ENCODE data around the gene ST6GALNAC1. TPM values are rescaled to one million over a fixed set of nuclear protein-coding genes. Genes with fewer than 3 reads are reported as not detected.

Gene ST6GALNAC1
- total and polyA plus RNA-seq, 2 of the 4 experiments (the other 2 are of a cell fraction) = not detected

- 39% methylated on average over 3 of the region's 17 CpGs; no CpG with 5 or more reads in 1 of the 2 experiments for WGBS, 2 experiments (ENCODE audit: extremely low coverage in 2 of 2, insufficient read length in 1 of 2)
- H4K20me1 ChIP-seq (ENCODE audit: insufficient read depth, low read length) = no peaks in the 10 kb centered on the region
- H2AK9ac ChIP-seq (replicated peaks; ENCODE audit: low read depth, low read length, poor library complexity) = no peak overlapping the region
- H3K4me2 ChIP-seq (ENCODE audit: low read depth, low read length) = no peak overlapping the region
- BruUV-seq (replicated peaks) = no TSS peak
- ChIA-PET POLR2A (ENCODE audit: unreplicated experiment) (interaction anchor here (0.7 kb wide), 1 partner anchor 19 kb away, joined by 3 read pairs; no protein-coding TSS in a partner anchor), CTCF (no interaction called here)
- H3K36me3 ChIP-seq (ENCODE audit: control insufficient read depth, insufficient read depth, low read length) = no peaks in the 10 kb centered on the region
- H3K56ac ChIP-seq (ENCODE audit: extremely low read depth, insufficient read depth, low read length) = no peak overlapping the region
- no peak overlapping the region for H3K14ac ChIP-seq (replicated peaks; ENCODE audit: low read depth, low read length)
- in situ Hi-C loops (cut with MboI; ENCODE audit: low sequenced_read_pairs) = no loop called here
- no peak overlapping the region for H4K91ac ChIP-seq (ENCODE audit: insufficient read depth, low read depth, low read length)
- DNase-seq (no peak), ATAC-seq (ENCODE audit: low read depth) (no peak)
- H2AFZ ChIP-seq (replicated peaks; ENCODE audit: low read length, poor library complexity) = peak overlapping the region; percentile 72
- no peak overlapping the region for H4K5ac ChIP-seq (ENCODE audit: low read depth, low read length)
- H2BK15ac ChIP-seq (ENCODE audit: low read depth, low read length) = no peak overlapping the region
- no peaks in the 10 kb centered on the region; the same call in 1 of the 2 replicates for H3K4me1 ChIP-seq (ENCODE audit: control insufficient read depth, insufficient read depth, low read length)
- no peak overlapping the region for H3K23ac ChIP-seq (ENCODE audit: low read depth, low read length)
- no peak overlapping the region for H2BK5ac ChIP-seq (ENCODE audit: low read depth, low read length, poor library complexity, severe bottlenecking)
- H3K27ac ChIP-seq (ENCODE audit: insufficient read depth, low read length) = no peak overlapping the region
- H3K4ac ChIP-seq (ENCODE audit: low read depth, low read length) = no peak overlapping the region
- H3K18ac ChIP-seq (ENCODE audit: low read depth, low read length) = no peak overlapping the region
- H2AK5ac ChIP-seq (ENCODE audit: low read depth, low read length) = no peak overlapping the region
- H3K79me1 ChIP-seq (ENCODE audit: low read depth in 1 of 2, low read length in 2 of 2) = no peaks in the 10 kb centered on the region
- no peaks in the 10 kb centered on the region; the same call in 1 of the 2 replicates for H3K9me1 ChIP-seq (ENCODE audit: insufficient read depth, low read length)
- H3K9me3 ChIP-seq (ENCODE audit: control insufficient read depth, insufficient read depth, low read length) = 0 out of 2 replicates have a peak, but pooled peaks cover 2% of the 10 kb centered on the region
- no peak overlapping the region for H3K9ac ChIP-seq (ENCODE audit: low read depth, low read length)
- no peak overlapping the region for H4K8ac ChIP-seq (ENCODE audit: low read depth in 2 of 2, low read length in 2 of 2)
- H2BK20ac ChIP-seq (ENCODE audit: low read depth, low read length) = no peak overlapping the region
- intact Hi-C loops (cut with micrococcal nuclease) = no loop called here
- dilution Hi-C loops (cut with HindIII; ENCODE audit: low sequenced_read_pairs, unreplicated experiment) = no loop called here
- H3K4me3 ChIP-seq (ENCODE audit: insufficient read depth, low read depth, low read length) = no peak overlapping the region
- H2BK120ac ChIP-seq (ENCODE audit: low read depth, low read length) = no peak overlapping the region
- H3K27me3 ChIP-seq (ENCODE audit: control insufficient read depth, insufficient read depth, low read length) = peaks cover 31% of the 10 kb centered on the region
- no peak for TF ChIP-seq RCOR1 (IDR thresholded peaks at IDR 0.05; ENCODE audit: insufficient replicate concordance, low read length)
- TF ChIP-seq, protein P1, sequence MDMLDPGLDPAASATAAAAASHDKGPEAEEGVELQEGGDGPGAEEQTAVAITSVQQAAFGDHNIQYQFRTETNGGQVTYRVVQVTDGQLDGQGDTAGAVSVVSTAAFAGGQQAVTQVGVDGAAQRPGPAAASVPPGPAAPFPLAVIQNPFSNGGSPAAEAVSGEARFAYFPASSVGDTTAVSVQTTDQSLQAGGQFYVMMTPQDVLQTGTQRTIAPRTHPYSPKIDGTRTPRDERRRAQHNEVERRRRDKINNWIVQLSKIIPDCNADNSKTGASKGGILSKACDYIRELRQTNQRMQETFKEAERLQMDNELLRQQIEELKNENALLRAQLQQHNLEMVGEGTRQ (IDR thresholded peaks at IDR 0.05; ENCODE audit: low read depth, low read length) = no peak
- no peak for TF ChIP-seq CHD1 (IDR thresholded peaks at IDR 0.05; ENCODE audit: low read depth, low read length)
- TF ChIP-seq MAFK (IDR thresholded peaks at IDR 0.05; ENCODE audit: low read depth, low read length) = no peak
- no peak for TF ChIP-seq NFE2L2 (IDR thresholded peaks at IDR 0.05; ENCODE audit: low read depth, low read length)
- no peak for TF ChIP-seq RAD21 (IDR thresholded peaks at IDR 0.05; ENCODE audit: low read length)
- no peak for TF ChIP-seq MAZ (IDR thresholded peaks at IDR 0.05; ENCODE audit: borderline replicate concordance, low read depth, low read length)
- TF ChIP-seq, protein P2, sequence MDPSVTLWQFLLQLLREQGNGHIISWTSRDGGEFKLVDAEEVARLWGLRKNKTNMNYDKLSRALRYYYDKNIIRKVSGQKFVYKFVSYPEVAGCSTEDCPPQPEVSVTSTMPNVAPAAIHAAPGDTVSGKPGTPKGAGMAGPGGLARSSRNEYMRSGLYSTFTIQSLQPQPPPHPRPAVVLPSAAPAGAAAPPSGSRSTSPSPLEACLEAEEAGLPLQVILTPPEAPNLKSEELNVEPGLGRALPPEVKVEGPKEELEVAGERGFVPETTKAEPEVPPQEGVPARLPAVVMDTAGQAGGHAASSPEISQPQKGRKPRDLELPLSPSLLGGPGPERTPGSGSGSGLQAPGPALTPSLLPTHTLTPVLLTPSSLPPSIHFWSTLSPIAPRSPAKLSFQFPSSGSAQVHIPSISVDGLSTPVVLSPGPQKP (IDR thresholded peaks at IDR 0.05; ENCODE audit: borderline replicate concordance, low read depth, low read length) = no peak
- TF ChIP-seq, protein P3, sequence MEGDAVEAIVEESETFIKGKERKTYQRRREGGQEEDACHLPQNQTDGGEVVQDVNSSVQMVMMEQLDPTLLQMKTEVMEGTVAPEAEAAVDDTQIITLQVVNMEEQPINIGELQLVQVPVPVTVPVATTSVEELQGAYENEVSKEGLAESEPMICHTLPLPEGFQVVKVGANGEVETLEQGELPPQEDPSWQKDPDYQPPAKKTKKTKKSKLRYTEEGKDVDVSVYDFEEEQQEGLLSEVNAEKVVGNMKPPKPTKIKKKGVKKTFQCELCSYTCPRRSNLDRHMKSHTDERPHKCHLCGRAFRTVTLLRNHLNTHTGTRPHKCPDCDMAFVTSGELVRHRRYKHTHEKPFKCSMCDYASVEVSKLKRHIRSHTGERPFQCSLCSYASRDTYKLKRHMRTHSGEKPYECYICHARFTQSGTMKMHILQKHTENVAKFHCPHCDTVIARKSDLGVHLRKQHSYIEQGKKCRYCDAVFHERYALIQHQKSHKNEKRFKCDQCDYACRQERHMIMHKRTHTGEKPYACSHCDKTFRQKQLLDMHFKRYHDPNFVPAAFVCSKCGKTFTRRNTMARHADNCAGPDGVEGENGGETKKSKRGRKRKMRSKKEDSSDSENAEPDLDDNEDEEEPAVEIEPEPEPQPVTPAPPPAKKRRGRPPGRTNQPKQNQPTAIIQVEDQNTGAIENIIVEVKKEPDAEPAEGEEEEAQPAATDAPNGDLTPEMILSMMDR (conservative IDR thresholded peaks at IDR 0.05; ENCODE audit: low read depth, low read length) = no peak
- no peak for TF ChIP-seq BHLHE40 (IDR thresholded peaks at IDR 0.05; ENCODE audit: low read depth, low read length)
- TF ChIP-seq MXI1 (IDR thresholded peaks at IDR 0.05; ENCODE audit: borderline replicate concordance, low read depth, low read length) = no peak
- no peak for TF ChIP-seq SMC3 (IDR thresholded peaks at IDR 0.05; ENCODE audit: low read depth, low read length)
- no peak for TF ChIP-seq POLR2A (IDR thresholded peaks at IDR 0.05; ENCODE audit: low read depth, low read length)
- no peak for TF ChIP-seq CEBPB (IDR thresholded peaks at IDR 0.05; ENCODE audit: low read depth, low read length)
- TF ChIP-seq FOS (IDR thresholded peaks at IDR 0.05; ENCODE audit: low read depth, low read length) = no peak
Measured at GRCh38 chr17:76586741-76587487, 56.6 kb downstream of the ST6GALNAC1 start.
